Measurements from ENCODE around the gene DCLK2.

Gene DCLK2

GRCh38 chr4:150133605-150134004 is 55.4 kb downstream of the DCLK2 start:
- H3K4me3 ChIP-seq (ENCODE audit: low read depth, low read length): no peak overlapping the region
- POLR2A ChIA-PET: no interaction called here
- CTCF ChIA-PET: no interaction called here
- no peak overlapping the region for H3K27ac ChIP-seq (ENCODE audit: extremely low read depth, low read depth, low read length)
- TF ChIP-seq SP7 (tag by site-specific recombination; IDR thresholded peaks at IDR 0.05) (peak; percentile 87), ZNF600 (tag by site-specific recombination; IDR thresholded peaks at IDR 0.05) (no peak), ZNF664 (tag by site-specific recombination; IDR thresholded peaks at IDR 0.05) (no peak), ZNF266 (tag by site-specific recombination; IDR thresholded peaks at IDR 0.05; ENCODE audit: low read depth) (no peak)
- H3K9me3 ChIP-seq (ENCODE audit: control insufficient read depth, insufficient read depth, low read depth, low read length): no peaks in the 10 kb centered on the region
- no peaks in the 10 kb centered on the region for H3K36me3 ChIP-seq (ENCODE audit: control insufficient read depth in 2 of 2, insufficient read depth in 1 of 2, low read length in 2 of 2)
- H3K4me1 ChIP-seq (ENCODE audit: control insufficient read depth, insufficient read depth, low read length): no peaks in the 10 kb centered on the region; the same call in 1 of the 2 replicates

- Histone ChIP-seq H3K9me3 (ENCODE audit: control insufficient read depth, insufficient read depth, low read depth, low read length) (no peaks in the 10 kb centered on the region), H3K36me3 (ENCODE audit: control insufficient read depth in 2 of 2, insufficient read depth in 1 of 2, low read length in 2 of 2) (no peaks in the 10 kb centered on the region), H3K4me1 (ENCODE audit: control insufficient read depth, insufficient read depth, low read length) (no peaks in the 10 kb centered on the region; the same call in 1 of the 2 replicates), H3K4me3 (ENCODE audit: low read depth, low read length) (no peak overlapping the region), H3K27ac (ENCODE audit: extremely low read depth, low read depth, low read length) (no peak overlapping the region)
- CTCF ChIA-PET: no interaction called here
- POLR2A ChIA-PET: no interaction called here
- TF ChIP-seq TRIM28 (IDR thresholded peaks at IDR 0.05; ENCODE audit: borderline replicate concordance, low read length) (no peak), ZNF596 (tag by site-specific recombination; IDR thresholded peaks at IDR 0.05) (no peak), KLF1 (tag by site-specific recombination; IDR thresholded peaks at IDR 0.05) (no peak), ZNF23 (tag by site-specific recombination; IDR thresholded peaks at IDR 0.05; ENCODE audit: borderline replicate concordance) (no peak), ZNF580 (tag by site-specific recombination; IDR thresholded peaks at IDR 0.05) (no peak), ZSCAN16 (tag by site-specific recombination; IDR thresholded peaks at IDR 0.05) (no peak), SP3 (tag by site-specific recombination; IDR thresholded peaks at IDR 0.05) (no peak)
These were observed 57.0 kb downstream of the DCLK2 start for GRCh38 chr4:150135134-150135772.

GRCh38 chr4:150136036-150136435 is 57.8 kb downstream of the DCLK2 start:
- Histone ChIP-seq H3K4me1 (ENCODE audit: control insufficient read depth, insufficient read depth, low read length) (no peaks in the 10 kb centered on the region; the same call in 1 of the 2 replicates), H3K27ac (ENCODE audit: extremely low read depth, low read depth, low read length) (no peak overlapping the region), H3K9me3 (ENCODE audit: control insufficient read depth, insufficient read depth, low read depth, low read length) (no peaks in the 10 kb centered on the region), H3K4me3 (ENCODE audit: low read depth, low read length) (no peak overlapping the region), H3K36me3 (ENCODE audit: control insufficient read depth in 2 of 2, insufficient read depth in 1 of 2, low read length in 2 of 2) (no peaks in the 10 kb centered on the region)
- no peak for TF ChIP-seq GLI2 (tag by site-specific recombination; IDR thresholded peaks at IDR 0.05; ENCODE audit: borderline replicate concordance, low read depth)
- no peak for TF ChIP-seq ZNF23 (tag by site-specific recombination; IDR thresholded peaks at IDR 0.05; ENCODE audit: borderline replicate concordance)
- TF ChIP-seq INSM2 (tag by site-specific recombination; IDR thresholded peaks at IDR 0.05): no peak
- no peak for TF ChIP-seq ZNF354C (tag by site-specific recombination; IDR thresholded peaks at IDR 0.05; ENCODE audit: borderline replicate concordance, low read depth)
- TF ChIP-seq ZBTB20 (tag by site-specific recombination; IDR thresholded peaks at IDR 0.05): no peak
- TF ChIP-seq FEZF1 (tag by site-specific recombination; IDR thresholded peaks at IDR 0.05): no peak
- TF ChIP-seq KLF16 (tag by site-specific recombination; IDR thresholded peaks at IDR 0.05): no peak
- no peak for TF ChIP-seq ZBTB10 (tag by site-specific recombination; IDR thresholded peaks at IDR 0.05)
- no peak for TF ChIP-seq ZNF843 (tag by site-specific recombination; IDR thresholded peaks at IDR 0.05)
- CTCF ChIA-PET: interaction anchor here (0.5 kb wide), 1 partner anchor 626 kb away, joined by 4 read pairs; no protein-coding TSS in a partner anchor
- POLR2A ChIA-PET: no interaction called here
